PFSK-1 (cell line): ENCODE measurements around the gene HACD1.

Experiments
- FOXP2 ChIP-seq: optimal IDR thresholded peaks from 2 replicates; pipeline ENCODE3; 2011; ENCODE audit warnings: borderline replicate concordance, control low read depth, inconsistent platforms; ENCODE audit not compliant: insufficient read depth; ENCODE audit errors: extremely low read length, extremely low read depth
- POLR2AphosphoS5 ChIP-seq: IDR thresholded peaks from 2 replicates; pipeline ENCODE4 v1.6.1; 2012; ENCODE audit warnings: low read depth, mild to moderate bottlenecking, control low read depth, low read length, moderate library complexity
- TAF1 ChIP-seq: IDR thresholded peaks from 2 replicates; pipeline ENCODE4 v1.6.1; 2012; ENCODE audit warnings: low read length, control low read depth, borderline replicate concordance; ENCODE audit not compliant: insufficient read depth
- TF ChIP-seq, protein P1 (sequence below), 2 experiments: IDR thresholded peaks; 2 replicates each; pipeline versions ENCODE4 v1.6.1 to v1.8.0; 2011 to 2012; ENCODE audit warnings: low read depth in 2 of 2, low read length in 2 of 2, control low read depth in 1 of 2, inconsistent platforms in 1 of 2, mild to moderate bottlenecking in 1 of 2, moderate library complexity in 1 of 2; ENCODE audit not compliant: insufficient read depth in 1 of 2

DNA sequence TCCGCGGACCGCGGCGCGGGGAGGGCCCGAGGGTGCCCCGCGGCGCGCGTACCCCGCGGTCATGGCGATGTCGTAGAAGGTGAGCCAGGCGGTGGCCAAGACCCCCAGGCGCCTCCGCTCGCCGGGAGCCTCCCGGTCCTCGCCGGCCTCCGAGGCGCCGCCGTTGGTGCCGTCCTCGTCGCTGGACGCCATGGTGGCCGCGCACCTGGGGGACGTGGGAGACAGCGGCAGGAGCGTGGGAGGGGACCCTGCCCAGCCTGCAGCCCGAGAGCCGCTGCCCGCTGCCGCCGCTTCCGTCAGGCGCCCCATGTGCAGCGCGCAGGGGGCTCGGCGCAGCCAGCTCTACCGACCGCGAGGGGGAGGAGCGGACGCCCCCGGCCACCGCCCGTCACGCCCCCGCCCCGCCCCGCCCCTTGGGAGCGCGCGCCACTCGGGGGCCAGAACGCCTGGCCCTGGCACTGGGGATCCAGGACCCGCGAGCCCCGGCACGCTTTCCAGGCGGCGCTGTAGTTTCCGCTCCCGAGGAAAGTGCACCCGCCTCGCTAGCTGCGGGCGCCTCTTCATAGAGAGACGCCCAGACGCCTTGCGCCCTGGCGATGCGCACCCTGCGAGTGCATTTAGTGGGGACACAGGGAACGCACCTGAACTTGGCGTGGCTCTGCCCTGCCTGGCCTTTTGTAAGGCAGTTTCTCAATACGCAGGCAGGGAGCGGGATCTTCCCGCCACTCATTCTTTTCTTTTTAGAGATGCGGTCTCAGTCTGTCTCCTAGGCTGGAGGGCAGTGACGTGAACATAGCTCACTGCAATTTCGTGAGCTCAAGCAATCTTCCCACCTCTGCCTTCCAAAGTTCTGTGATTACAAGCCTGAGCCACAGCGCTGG is at the start of gene HACD1:
- no peak for TF ChIP-seq TAF1
- TF ChIP-seq POLR2AphosphoS5: no peak
- TF ChIP-seq, protein P1, sequence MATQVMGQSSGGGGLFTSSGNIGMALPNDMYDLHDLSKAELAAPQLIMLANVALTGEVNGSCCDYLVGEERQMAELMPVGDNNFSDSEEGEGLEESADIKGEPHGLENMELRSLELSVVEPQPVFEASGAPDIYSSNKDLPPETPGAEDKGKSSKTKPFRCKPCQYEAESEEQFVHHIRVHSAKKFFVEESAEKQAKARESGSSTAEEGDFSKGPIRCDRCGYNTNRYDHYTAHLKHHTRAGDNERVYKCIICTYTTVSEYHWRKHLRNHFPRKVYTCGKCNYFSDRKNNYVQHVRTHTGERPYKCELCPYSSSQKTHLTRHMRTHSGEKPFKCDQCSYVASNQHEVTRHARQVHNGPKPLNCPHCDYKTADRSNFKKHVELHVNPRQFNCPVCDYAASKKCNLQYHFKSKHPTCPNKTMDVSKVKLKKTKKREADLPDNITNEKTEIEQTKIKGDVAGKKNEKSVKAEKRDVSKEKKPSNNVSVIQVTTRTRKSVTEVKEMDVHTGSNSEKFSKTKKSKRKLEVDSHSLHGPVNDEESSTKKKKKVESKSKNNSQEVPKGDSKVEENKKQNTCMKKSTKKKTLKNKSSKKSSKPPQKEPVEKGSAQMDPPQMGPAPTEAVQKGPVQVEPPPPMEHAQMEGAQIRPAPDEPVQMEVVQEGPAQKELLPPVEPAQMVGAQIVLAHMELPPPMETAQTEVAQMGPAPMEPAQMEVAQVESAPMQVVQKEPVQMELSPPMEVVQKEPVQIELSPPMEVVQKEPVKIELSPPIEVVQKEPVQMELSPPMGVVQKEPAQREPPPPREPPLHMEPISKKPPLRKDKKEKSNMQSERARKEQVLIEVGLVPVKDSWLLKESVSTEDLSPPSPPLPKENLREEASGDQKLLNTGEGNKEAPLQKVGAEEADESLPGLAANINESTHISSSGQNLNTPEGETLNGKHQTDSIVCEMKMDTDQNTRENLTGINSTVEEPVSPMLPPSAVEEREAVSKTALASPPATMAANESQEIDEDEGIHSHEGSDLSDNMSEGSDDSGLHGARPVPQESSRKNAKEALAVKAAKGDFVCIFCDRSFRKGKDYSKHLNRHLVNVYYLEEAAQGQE (IDR thresholded peaks at IDR 0.05; ENCODE audit: insufficient read depth in 1 of 2, low read depth in 2 of 2, low read length in 2 of 2): no peak
- TF ChIP-seq FOXP2: no peak
